Lower lobe of right lung (tissue), 2 donors: ENCODE results near the gene MANEAL. TPM values are rescaled to one million over a fixed set of nuclear protein-coding genes. Genes with fewer than 3 reads are reported as not detected.
A peak's percentile ranks its signal among the peaks of the same experiment; 100 is the strongest.

Source experiments
- ATAC-seq, 2 donors: fragments of 200-7000 bp; cut with Tn5 transposase; one replicate each; pipeline ENCODE4 v1.9.1; 2020 to 2022; ENCODE audit warnings: mild to moderate bottlenecking in 2 of 2, moderate library complexity in 2 of 2
- DNase-seq: peaks from one replicate; pipeline ENCODE4 v3.0.0-alpha.2; 2020
- H3K27ac ChIP-seq: fragments of 200-600 bp; one replicate; pipeline ENCODE4 v1.8.0; 2022
- H3K27me3 ChIP-seq: fragments of 200-600 bp; one replicate; pipeline ENCODE4 v1.8.0; 2022; ENCODE audit warnings: low read depth
- H3K36me3 ChIP-seq: fragments of 200-600 bp; one replicate; pipeline ENCODE4 v1.8.0; 2022; ENCODE audit warnings: mild to moderate bottlenecking
- H3K4me1 ChIP-seq: fragments of 200-600 bp; one replicate; pipeline ENCODE4 v1.8.0; 2022
- H3K4me3 ChIP-seq: fragments of 200-600 bp; one replicate; pipeline ENCODE4 v1.8.0; 2022; ENCODE audit warnings: mild to moderate bottlenecking
- H3K9me3 ChIP-seq: fragments of 200-600 bp; one replicate; pipeline ENCODE4 v1.8.0; 2022
- intact Hi-C: fragments of 100-400 bp; cut with DNase I; formaldehyde crosslinking; loops from one replicate; pipeline ENCODE4 v1.11.0; 2022
- total RNA-seq: library from RNA; stranded (reverse); fragmentation: NEBNext Ultra II Directional; extraction: Animal tissue kit (Norgen Biotek cat#: 25700); gene quantifications from one replicate; pipeline ENCODE4 v1.2.1, GENCODE V29; 2021
- TF ChIP-seq, protein P1 (sequence below): fragments of 200-600 bp; IDR thresholded peaks from one replicate; pipeline ENCODE4 v1.8.0; 2022; ENCODE audit warnings: antibody characterized with exemption, mild to moderate bottlenecking
- donor health status: DM: no; HTN: yes; CAD: no; lungs with severe emphysema.

The MANEAL gene
- total RNA-seq, 1 donor from 2014 or later, result 4.9 TPM

DNA sequence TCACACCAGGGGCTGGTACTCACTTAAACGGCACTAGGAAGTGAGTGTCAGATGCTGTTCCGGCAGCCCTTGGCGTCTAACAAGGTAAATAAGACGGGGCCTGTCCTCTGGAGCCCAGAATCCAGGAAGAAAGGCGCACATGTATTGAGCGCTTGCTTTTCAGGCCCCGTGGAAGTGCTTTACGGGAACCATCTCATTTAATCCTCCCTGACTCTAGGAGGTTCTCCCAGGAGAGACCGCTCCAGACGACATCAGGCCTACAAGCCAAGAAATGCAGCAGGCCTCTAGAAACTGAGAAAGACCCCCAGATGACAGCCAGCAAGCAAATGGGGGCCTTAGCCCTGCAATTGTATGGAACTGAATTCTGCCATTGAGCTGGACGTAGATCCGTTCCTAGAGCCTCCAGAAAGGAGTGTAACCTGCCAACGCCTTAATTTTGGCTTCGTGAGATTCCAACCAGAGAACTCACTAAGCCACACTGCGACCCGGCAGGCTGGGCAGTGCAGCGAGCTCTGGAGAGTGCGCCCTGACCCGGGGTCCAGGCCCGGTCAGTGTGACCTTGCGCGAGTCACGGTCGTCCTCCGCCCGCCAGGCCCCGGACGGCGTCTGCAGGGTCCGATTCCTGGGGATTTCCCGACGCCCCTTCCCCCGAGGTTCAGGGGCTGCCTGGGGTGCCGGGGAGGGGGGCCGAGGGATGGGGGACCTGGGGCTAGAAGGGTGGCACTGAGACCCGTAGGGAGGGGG is 532 bp upstream of the MANEAL start:
- Histone ChIP-seq H3K36me3 (no peaks in the 10 kb centered on the region), H3K27ac (no peak overlapping the region), H3K9me3 (no peaks in the 10 kb centered on the region), H3K27me3 (peaks cover 7% of the 10 kb centered on the region), H3K4me3 (peak overlapping the region; percentile 62), H3K4me1 (peaks cover 20% of the 10 kb centered on the region)
- ATAC-seq, result peak in 1 of 2 donors; percentile 12
- TF ChIP-seq, protein P1, sequence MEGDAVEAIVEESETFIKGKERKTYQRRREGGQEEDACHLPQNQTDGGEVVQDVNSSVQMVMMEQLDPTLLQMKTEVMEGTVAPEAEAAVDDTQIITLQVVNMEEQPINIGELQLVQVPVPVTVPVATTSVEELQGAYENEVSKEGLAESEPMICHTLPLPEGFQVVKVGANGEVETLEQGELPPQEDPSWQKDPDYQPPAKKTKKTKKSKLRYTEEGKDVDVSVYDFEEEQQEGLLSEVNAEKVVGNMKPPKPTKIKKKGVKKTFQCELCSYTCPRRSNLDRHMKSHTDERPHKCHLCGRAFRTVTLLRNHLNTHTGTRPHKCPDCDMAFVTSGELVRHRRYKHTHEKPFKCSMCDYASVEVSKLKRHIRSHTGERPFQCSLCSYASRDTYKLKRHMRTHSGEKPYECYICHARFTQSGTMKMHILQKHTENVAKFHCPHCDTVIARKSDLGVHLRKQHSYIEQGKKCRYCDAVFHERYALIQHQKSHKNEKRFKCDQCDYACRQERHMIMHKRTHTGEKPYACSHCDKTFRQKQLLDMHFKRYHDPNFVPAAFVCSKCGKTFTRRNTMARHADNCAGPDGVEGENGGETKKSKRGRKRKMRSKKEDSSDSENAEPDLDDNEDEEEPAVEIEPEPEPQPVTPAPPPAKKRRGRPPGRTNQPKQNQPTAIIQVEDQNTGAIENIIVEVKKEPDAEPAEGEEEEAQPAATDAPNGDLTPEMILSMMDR, result no peak
- intact Hi-C loops, result no loop called here
- no peak for DNase-seq

- Histone ChIP-seq H3K4me1 (peaks cover 20% of the 10 kb centered on the region), H3K27me3 (peaks cover 3% of the 10 kb centered on the region), H3K9me3 (no peaks in the 10 kb centered on the region), H3K36me3 (peaks cover 4% of the 10 kb centered on the region), H3K4me3 (peak overlapping the region; percentile 62), H3K27ac (no peak overlapping the region)
- ATAC-seq, result peak; percentile 9 to 11
- TF ChIP-seq, protein P1, result no peak
- no peak for DNase-seq
- intact Hi-C loops, result no loop called here
These were observed 1.0 kb downstream of the MANEAL start for GRCh38 chr1:37794372-37795339.

DNA sequence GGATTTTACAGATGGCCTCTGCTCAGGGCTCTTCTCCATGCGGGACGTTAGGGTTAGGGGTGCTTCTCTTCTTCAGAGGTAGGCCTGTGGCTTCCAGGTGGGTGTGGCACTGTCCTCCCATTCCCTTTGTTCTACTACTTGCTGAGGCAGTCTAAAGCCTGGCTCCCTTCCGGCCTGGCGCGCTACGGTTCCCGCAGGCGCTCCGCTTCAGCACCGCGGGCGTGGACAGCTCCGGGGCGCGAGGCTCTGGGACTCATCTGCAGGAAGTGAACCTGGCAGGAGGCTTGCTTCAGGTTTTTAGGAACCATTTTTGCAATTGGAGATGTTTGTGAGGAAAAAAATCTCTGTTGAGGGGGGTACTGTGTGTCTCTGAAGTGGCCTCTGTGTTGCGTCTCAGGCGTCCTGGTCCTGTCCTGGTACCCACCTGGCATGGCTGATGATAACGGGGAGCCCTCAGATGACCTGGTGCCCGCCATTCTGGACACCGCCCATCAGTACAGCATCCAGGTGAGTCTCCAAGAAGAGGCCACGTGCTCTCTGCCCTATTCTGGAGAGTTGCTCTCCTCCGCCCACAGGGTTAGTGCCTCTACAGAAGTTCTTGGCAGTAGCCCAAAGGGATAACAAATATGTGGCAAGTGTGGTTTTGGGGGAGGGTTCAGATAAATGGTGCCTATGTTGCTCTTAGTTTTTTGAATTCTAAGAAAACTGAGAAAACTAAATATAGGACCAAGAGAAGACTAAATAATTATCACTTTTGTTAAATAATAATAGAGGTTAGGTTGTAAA is 1.9 kb downstream of the MANEAL start:
- TF ChIP-seq, protein P1, result no peak
- Histone ChIP-seq H3K27me3 (peaks cover 3% of the 10 kb centered on the region), H3K27ac (no peak overlapping the region), H3K4me3 (peak overlapping the region; percentile 62), H3K4me1 (peaks cover 20% of the 10 kb centered on the region), H3K9me3 (no peaks in the 10 kb centered on the region), H3K36me3 (peaks cover 12% of the 10 kb centered on the region)
- peak; percentile 65 for DNase-seq
- intact Hi-C loops, result no loop called here
- peak; percentile 54 to 64 for ATAC-seq

- no peak for ATAC-seq
- Histone ChIP-seq H3K4me3 (no peak overlapping the region), H3K4me1 (peaks cover 20% of the 10 kb centered on the region), H3K9me3 (no peaks in the 10 kb centered on the region), H3K27ac (no peak overlapping the region), H3K36me3 (peaks cover 31% of the 10 kb centered on the region), H3K27me3 (peaks cover 3% of the 10 kb centered on the region)
- TF ChIP-seq, protein P1, result no peak
- intact Hi-C loops, result no loop called here
- no peak for DNase-seq
These were observed 4.2 kb downstream of the MANEAL start for GRCh38 chr1:37797750-37798345.

GRCh38 chr1:37802439-37802838 is 8.8 kb downstream of the MANEAL start:
- no peaks in the 10 kb centered on the region for H3K27me3 ChIP-seq
- H3K4me1 ChIP-seq, result peaks cover 13% of the 10 kb centered on the region
- peaks cover 72% of the 10 kb centered on the region for H3K36me3 ChIP-seq
- no peak for ATAC-seq
- intact Hi-C loops, result no loop called here
- TF ChIP-seq, protein P1, result no peak
- no peak overlapping the region for H3K27ac ChIP-seq
- no peaks in the 10 kb centered on the region for H3K9me3 ChIP-seq
- no peak overlapping the region for H3K4me3 ChIP-seq
- no peak for DNase-seq
